Psoas muscle (tissue), 8 donors: Measurements from ENCODE around the gene SPSB2. TPM values are rescaled to one million over a fixed set of nuclear protein-coding genes. Genes with fewer than 3 reads are reported as not detected.
"Not testable (repeated sequence)": the region's sequence is repeated elsewhere in the genome, so short reads cannot be mapped to it uniquely, and the experiment has no call there.

Source experiments
- ATAC-seq, 4 donors: fragments of 200-7000 bp; cut with Tn5 transposase; one replicate each; pipeline ENCODE4 v1.9.1; 2020; ENCODE audit warnings: moderate library complexity in 3 of 4, mild to moderate bottlenecking in 2 of 4
- DNase-seq, 2 donors: peaks; one replicate each; pipeline ENCODE4 v3.0.0-alpha.2; 2020
- H3K27ac ChIP-seq: fragments of 200-600 bp; one replicate; pipeline ENCODE4 v1.8.0; 2022
- H3K27me3 ChIP-seq, 3 donors: fragments of 200-600 bp in 1 of 3; one replicate each; pipeline versions ENCODE4 v1.6.1 to v1.8.0; 2013 to 2022; ENCODE audit warnings: low read length in 2 of 3, mild to moderate bottlenecking in 2 of 3, moderate library complexity in 1 of 3; ENCODE audit not compliant: insufficient read depth in 3 of 3
- H3K36me3 ChIP-seq, 2 donors: fragments of 200-600 bp in 1 of 2; one replicate each; pipeline versions ENCODE4 v1.6.1 to v1.8.0; 2013 to 2022; ENCODE audit warnings: low read depth in 1 of 2, mild to moderate bottlenecking in 1 of 2, moderate library complexity in 1 of 2; ENCODE audit not compliant: insufficient read depth in 1 of 2
- H3K4me1 ChIP-seq: fragments of 200-600 bp; one replicate; pipeline ENCODE4 v1.8.0; 2022
- H3K4me3 ChIP-seq: fragments of 200-600 bp; one replicate; pipeline ENCODE4 v1.8.0; 2022; ENCODE audit warnings: mild to moderate bottlenecking
- H3K9me3 ChIP-seq: fragments of 200-600 bp; one replicate; pipeline ENCODE4 v1.8.0; 2022
- WGBS, 3 donors: extraction: QIAGEN DNeasy Blood & Tissue Kit; methylation state at CpG; one replicate each; pipeline versions ENCODE4 v1.1.6 to v1.1.7; 2013; 5-methylcytosine and 5-hydroxymethylcytosine counted together
- intact Hi-C, 2 donors: fragments of 100-400 bp; cut with DNase I; formaldehyde crosslinking; loops; one replicate each; pipeline versions ENCODE4 v1.11.0 to v1.14.2; 2022
- polyA plus RNA-seq, 3 donors: library from polyadenylated mRNA; stranded (reverse); fragments of 200-250 nt; gene quantifications; one replicate each; pipeline ENCODE4 v1.2.3, GENCODE V29; 2013
- total RNA-seq, 4 donors: library from RNA; stranded (reverse); fragmentation: NEBNext Ultra II Directional in 2 of 4; extraction: Animal tissue kit (Norgen Biotek cat#: 25700) in 2 of 4; gene quantifications; one replicate each; pipeline versions ENCODE4 v1.2.1 to v1.2.4, GENCODE V29; 2021 to 2023
- TF ChIP-seq, protein P1 (sequence below): fragments of 200-600 bp; IDR thresholded peaks from one replicate; pipeline ENCODE4 v1.8.0; 2022; ENCODE audit warnings: antibody characterized with exemption
- donor health status: healthy with polysubstance abuse.
- donor health status: DM: no; HTN: no; CAD: no; lungs with moderate emphysema.
- donor health status: Bipolar disorder and iron deficiency.
- donor health status: healthy.
- donor health status: DM: yes; HTN: yes; CAD: no.
- donor health status: DM: no; HTN: no; CAD: no.
- donor health status: DM: no; HTN: no; CAD: no.
- donor health status: DM: yes; HTN: yes; CAD: no.

The SPSB2 gene
- total and polyA plus RNA-seq, 7 donors, result 2.4 to 10.2 (median 4.3) TPM

DNA sequence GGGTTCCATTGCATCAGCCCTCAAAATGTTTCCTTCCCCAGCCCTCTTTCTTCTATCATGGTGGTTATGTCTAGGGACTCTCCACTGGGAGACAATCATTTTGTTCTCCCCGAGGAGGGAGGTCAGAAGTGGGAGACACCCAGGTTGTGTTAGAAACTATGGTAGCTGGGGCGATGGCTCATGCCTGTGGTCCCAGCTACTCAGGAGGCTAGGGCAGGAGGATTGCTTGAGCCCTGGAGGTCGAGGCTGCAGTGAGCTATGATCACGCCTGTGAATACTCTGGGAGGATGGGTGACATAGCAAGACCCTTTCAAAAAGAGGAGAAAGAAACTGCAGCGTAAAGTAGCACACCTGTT is 18.5 kb upstream of the SPSB2 start:
- WGBS, 3 donors, result 76 to 84% (median 83%) methylated on average over 5 of the region's 5 CpGs
- no peaks in the 10 kb centered on the region for H3K36me3 ChIP-seq
- DNase-seq, result no peak
- H3K27me3 ChIP-seq, result no peaks in the 10 kb centered on the region
- peak overlapping the region; percentile 81 for H3K27ac ChIP-seq
- H3K4me3 ChIP-seq, result peak overlapping the region; percentile 68
- intact Hi-C loops, result no loop called here
- TF ChIP-seq, protein P1, sequence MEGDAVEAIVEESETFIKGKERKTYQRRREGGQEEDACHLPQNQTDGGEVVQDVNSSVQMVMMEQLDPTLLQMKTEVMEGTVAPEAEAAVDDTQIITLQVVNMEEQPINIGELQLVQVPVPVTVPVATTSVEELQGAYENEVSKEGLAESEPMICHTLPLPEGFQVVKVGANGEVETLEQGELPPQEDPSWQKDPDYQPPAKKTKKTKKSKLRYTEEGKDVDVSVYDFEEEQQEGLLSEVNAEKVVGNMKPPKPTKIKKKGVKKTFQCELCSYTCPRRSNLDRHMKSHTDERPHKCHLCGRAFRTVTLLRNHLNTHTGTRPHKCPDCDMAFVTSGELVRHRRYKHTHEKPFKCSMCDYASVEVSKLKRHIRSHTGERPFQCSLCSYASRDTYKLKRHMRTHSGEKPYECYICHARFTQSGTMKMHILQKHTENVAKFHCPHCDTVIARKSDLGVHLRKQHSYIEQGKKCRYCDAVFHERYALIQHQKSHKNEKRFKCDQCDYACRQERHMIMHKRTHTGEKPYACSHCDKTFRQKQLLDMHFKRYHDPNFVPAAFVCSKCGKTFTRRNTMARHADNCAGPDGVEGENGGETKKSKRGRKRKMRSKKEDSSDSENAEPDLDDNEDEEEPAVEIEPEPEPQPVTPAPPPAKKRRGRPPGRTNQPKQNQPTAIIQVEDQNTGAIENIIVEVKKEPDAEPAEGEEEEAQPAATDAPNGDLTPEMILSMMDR, result no peak
- H3K4me1 ChIP-seq, result no peaks in the 10 kb centered on the region
- no peaks in the 10 kb centered on the region for H3K9me3 ChIP-seq
- ATAC-seq, result peak in 3 of 4 donors; percentile 2 to 3 (median 2)

DNA sequence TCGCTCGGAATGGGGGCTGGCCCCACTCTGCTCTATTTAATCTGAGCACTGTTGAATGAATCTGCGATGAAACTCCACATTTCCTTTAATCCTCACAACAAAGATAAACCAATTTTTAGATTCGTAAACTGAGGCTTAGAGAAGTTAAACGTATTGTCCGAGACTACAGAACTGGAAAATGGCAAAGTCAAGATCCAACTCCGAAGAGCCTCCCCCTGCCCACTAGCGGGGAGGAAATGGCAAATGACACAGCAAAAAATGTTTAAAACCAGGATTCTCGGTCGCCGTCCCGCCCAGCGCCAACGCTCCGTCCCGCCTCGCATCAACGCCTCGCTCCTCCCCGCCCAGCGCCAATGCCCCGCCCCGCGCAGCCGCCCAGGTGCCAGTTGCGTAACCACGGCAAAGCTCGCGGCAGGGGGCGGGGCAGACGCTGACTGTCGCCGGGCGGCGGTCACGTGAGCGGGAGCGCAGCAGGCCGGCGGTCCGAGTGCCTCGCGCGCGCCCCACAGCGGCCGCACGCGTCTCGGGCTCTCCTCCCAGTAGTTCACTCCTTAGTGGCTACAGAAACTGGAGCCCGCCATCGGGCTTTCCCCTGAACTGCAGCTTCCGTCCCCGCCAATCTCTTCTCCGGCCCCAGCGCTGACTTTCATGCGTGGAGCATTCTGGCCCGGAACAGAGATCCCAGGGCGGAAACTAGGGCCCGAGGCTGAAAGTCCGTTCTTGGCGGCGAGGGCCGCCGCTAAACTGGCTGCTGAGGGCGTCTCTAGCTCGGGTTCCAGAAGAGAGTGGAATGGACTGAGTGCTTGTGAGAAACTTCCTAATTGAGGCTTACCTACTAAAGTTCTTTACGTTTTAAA is 17.9 kb upstream of the SPSB2 start:
- ATAC-seq, result peak; percentile 99 to 100 (median 99)
- WGBS, 3 donors, result 1 to 3% (median 1%) methylated on average over 46 to 68 of the region's 68 CpGs
- intact Hi-C loops, result no loop called here

DNA sequence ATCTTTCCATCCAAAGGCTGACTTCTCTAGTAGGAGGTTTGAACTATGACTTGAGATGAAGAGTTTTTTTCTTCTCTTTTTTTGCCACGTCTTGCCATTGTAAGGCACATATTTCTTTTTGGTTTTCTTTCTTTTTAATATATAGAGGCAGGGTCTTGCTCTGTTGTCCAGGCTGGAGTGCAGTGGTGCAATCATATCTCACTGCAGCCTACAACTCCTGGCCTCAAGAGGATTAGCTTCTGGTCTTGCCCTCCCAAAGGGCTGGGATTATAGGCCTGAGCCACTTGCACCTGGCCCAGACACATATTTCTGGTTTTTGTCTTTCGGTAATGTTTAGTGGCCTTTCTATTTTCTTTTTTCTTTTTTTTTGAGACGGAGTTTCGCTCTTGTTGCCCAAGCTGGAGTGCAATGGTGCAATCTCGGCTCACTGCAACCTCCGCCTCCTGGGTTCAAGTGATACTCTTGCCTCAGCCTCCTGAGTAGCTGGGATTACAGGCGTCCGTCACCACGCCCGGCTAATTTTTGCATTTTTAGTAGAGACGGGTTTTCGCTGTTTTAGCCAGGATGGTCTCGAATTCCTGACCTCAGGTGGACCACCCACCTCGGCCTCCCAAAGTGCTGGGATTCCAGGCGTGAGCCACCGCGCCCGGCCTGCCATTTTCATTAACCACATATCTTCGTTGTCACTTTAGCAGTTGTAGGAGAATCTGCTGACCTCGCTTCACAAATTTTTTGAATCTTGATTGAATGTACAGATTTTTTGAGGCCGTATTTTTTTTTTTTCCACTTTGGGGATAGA is 16.9 kb upstream of the SPSB2 start:
- intact Hi-C loops, DNase-seq, H3K4me1 ChIP-seq, H3K36me3 ChIP-seq, H3K27me3 ChIP-seq, ATAC-seq, H3K9me3 ChIP-seq: not testable (repeated sequence)
- 93 to 95% (median 95%) methylated on average over 21 of the region's 21 CpGs for WGBS, 3 donors
- Histone ChIP-seq H3K27ac (peak overlapping the region; percentile 81), H3K4me3 (peak overlapping the region; percentile 68)

More for the DNA sequence above, 17.9 kb upstream of the SPSB2 start:
- no peaks in the 10 kb centered on the region for H3K9me3 ChIP-seq
- peak; percentile 98 to 99 for DNase-seq
- H3K4me1 ChIP-seq, result no peaks in the 10 kb centered on the region
- H3K36me3 ChIP-seq, result no peaks in the 10 kb centered on the region
- H3K27ac ChIP-seq, result peak overlapping the region; percentile 81
- peak overlapping the region; percentile 68 for H3K4me3 ChIP-seq
- TF ChIP-seq, protein P1, result peak; percentile 89
- H3K27me3 ChIP-seq, result no peaks in the 10 kb centered on the region

DNA sequence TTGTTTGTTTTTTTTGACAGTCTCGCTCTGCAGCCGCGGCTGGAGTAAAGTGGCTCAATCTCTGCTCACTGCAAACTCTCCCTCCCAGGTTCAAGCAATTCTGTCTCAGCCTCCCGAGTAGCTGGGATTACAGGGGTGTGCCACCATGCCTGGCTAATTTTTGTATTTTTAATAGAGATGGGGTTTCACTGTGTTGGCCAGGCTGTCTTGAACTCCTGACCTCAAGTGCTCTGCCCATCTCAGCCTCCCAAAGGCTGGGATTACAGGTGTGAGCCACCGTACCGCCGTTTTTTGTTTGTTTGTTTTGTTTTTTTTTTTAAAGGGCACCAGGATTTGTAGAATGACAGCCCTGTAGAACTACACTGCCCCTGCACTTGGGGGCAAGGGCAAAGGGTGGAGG is 15.7 kb upstream of the SPSB2 start:
- WGBS, 3 donors, result 77 to 81% (median 78%) methylated on average over 7 of the region's 7 CpGs
- DNase-seq, H3K27ac ChIP-seq, H3K4me1 ChIP-seq, H3K27me3 ChIP-seq, ATAC-seq, H3K4me3 ChIP-seq, H3K9me3 ChIP-seq, intact Hi-C loops: not testable (repeated sequence)
- H3K36me3 ChIP-seq, result peaks cover 0 to 17% of the 10 kb centered on the region in 2 donors

DNA sequence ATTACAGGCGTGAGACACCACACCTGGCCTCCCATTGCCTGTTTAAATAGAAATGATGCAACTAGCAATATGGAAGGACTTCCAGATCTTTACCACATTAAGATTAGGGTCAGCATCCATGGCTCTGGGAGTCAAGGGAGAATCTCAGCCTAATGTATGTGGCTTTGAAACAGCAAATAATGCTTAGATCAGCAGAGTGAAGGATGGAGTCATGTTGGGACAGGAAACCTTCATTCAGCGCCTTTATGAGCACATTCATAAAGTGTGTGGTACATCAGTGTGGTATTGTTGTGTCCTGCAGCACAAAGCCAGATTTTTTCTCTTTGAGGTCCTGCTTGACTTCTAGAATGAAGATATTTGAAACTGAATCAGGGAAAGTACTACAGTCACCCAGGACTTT is 15.3 kb upstream of the SPSB2 start:
- no peaks in the 10 kb centered on the region for H3K9me3 ChIP-seq
- 88 to 96% (median 94%) methylated on average over 2 of the region's 2 CpGs for WGBS, 3 donors
- no peak overlapping the region for H3K27ac ChIP-seq
- H3K27me3 ChIP-seq, result no peaks in the 10 kb centered on the region
- intact Hi-C loops, result no loop called here
- H3K4me3 ChIP-seq, result no peak overlapping the region
- TF ChIP-seq, protein P1, result no peak
- ATAC-seq (no peak), DNase-seq (no peak)
- H3K4me1 ChIP-seq, result no peaks in the 10 kb centered on the region
- peaks cover 0 to 20% of the 10 kb centered on the region in 2 donors for H3K36me3 ChIP-seq
